H1 (cell line): Measurements from ENCODE around the gene SRP14. TPM values are rescaled to one million over a fixed set of nuclear protein-coding genes. Genes with fewer than 3 reads are reported as not detected.

Experiments
- ASH2L ChIP-seq: fragments of 200-600, 300-600 bp; sonication (generic); IDR thresholded peaks from one replicate; pipeline ENCODE4 v1.7.1; 2017; ENCODE audit warnings: low read length
- CEBPB ChIP-seq: IDR thresholded peaks from 2 replicates; pipeline ENCODE4 v1.6.1; 2012; ENCODE audit warnings: low read depth, low read length
- CTBP2 ChIP-seq: IDR thresholded peaks from 2 replicates; pipeline ENCODE4 v1.7.0; 2011; ENCODE audit warnings: borderline replicate concordance, mild to moderate bottlenecking, moderate library complexity, mixed read lengths, low read length; ENCODE audit not compliant: insufficient read depth, insufficient read length
- RXRA ChIP-seq: IDR thresholded peaks from 2 replicates; pipeline ENCODE4 v1.6.1; 2011; ENCODE audit warnings: low read depth, mild to moderate bottlenecking, low read length, moderate library complexity; ENCODE audit not compliant: insufficient read depth
- polyA plus RNA-seq, 7 experiments: library from polyadenylated mRNA; depleted of rRNA in 3 of 7; stranded (reverse) in 5 of 7; unstranded in 2 of 7; fragments of >200 nt in 5 of 7; fragments of 200-250 nt in 2 of 7; gene quantifications; 1 replicate in 5 of 7; 2 replicates in 1 of 7; 4 replicates in 1 of 7; pipeline versions ENCODE4 v1.2.1 to v1.2.3, GENCODE V29; 2011 to 2013; ENCODE audit warnings: missing spikeins in 2 of 7, mixed read lengths in 2 of 7
- total RNA-seq: library from RNA; stranded (reverse); fragmentation: NEBNext Ultra II Directional; extraction: Animal tissue kit (Norgen Biotek cat#: 25700); gene quantifications from 2 replicates; pipeline ENCODE4 v1.2.1, GENCODE V29; 2021
- TF ChIP-seq, protein P1 (sequence below), 3 experiments: IDR thresholded peaks; 1 replicate in 2 of 3; 2 replicates in 1 of 3; pipeline versions ENCODE4 v1.5.1 to v1.6.1; 2011; ENCODE audit warnings: low read length in 3 of 3, mild to moderate bottlenecking in 3 of 3, inconsistent platforms in 2 of 3, low read depth in 1 of 3, moderate library complexity in 1 of 3; ENCODE audit not compliant: insufficient read depth in 1 of 3; ENCODE audit errors: control extremely low read depth in 1 of 3

The SRP14 gene
- total and polyA plus RNA-seq, 2 of the 8 experiments (the other 6 are each of a cell fraction or from before 2014, with no cell fraction given) = 186 to 223 TPM

GRCh38 chr15:40034186-40034946 is 4.6 kb downstream of the SRP14 start (continued):
- TF ChIP-seq RXRA = no peak
- TF ChIP-seq CTBP2 = no peak
- TF ChIP-seq ASH2L = no peak
- TF ChIP-seq, protein P1, sequence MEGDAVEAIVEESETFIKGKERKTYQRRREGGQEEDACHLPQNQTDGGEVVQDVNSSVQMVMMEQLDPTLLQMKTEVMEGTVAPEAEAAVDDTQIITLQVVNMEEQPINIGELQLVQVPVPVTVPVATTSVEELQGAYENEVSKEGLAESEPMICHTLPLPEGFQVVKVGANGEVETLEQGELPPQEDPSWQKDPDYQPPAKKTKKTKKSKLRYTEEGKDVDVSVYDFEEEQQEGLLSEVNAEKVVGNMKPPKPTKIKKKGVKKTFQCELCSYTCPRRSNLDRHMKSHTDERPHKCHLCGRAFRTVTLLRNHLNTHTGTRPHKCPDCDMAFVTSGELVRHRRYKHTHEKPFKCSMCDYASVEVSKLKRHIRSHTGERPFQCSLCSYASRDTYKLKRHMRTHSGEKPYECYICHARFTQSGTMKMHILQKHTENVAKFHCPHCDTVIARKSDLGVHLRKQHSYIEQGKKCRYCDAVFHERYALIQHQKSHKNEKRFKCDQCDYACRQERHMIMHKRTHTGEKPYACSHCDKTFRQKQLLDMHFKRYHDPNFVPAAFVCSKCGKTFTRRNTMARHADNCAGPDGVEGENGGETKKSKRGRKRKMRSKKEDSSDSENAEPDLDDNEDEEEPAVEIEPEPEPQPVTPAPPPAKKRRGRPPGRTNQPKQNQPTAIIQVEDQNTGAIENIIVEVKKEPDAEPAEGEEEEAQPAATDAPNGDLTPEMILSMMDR (IDR thresholded peaks at IDR 0.05; ENCODE audit: control extremely low read depth in 1 of 3, insufficient read depth in 1 of 3, low read depth in 1 of 3, low read length in 3 of 3) = no peak
- no peak for TF ChIP-seq CEBPB
